Measurements from ENCODE around the gene CPA3. TPM values are rescaled to one million over a fixed set of nuclear protein-coding genes. Genes with fewer than 3 reads are reported as not detected.

CPA3 gene
- total RNA-seq, 1 experiment from 2014 or later, result not detected

GRCh38 chr3:148945116-148945515 is 80.0 kb downstream of the CPA3 start:
- Histone ChIP-seq H3K27me3 (ENCODE audit: low read length) (no peaks in the 10 kb centered on the region), H2AFZ (ENCODE audit: low read length) (no peak overlapping the region), H3K4me2 (ENCODE audit: low read depth, low read length, poor library complexity, severe bottlenecking) (no peak overlapping the region), H3K4me3 (ENCODE audit: low read length) (no peak overlapping the region), H3K36me3 (ENCODE audit: insufficient read depth, low read length) (no peaks in the 10 kb centered on the region), H3K27ac (ENCODE audit: low read length) (no peak overlapping the region), H3K9ac (ENCODE audit: low read length) (no peak overlapping the region), H3K79me2 (ENCODE audit: low read length) (no peaks in the 10 kb centered on the region), H3K9me2 (replicated peaks; ENCODE audit: insufficient read depth, low read length) (no peaks in the 10 kb centered on the region), H4K20me1 (ENCODE audit: insufficient read depth, low read depth, low read length) (no peaks in the 10 kb centered on the region), H3K4me1 (ENCODE audit: low read length) (no peaks in the 10 kb centered on the region), H3K9me3 (ENCODE audit: low read length) (no peaks in the 10 kb centered on the region)
- no peak for DNase-seq

Other genes starting within 250 kb of the CPA3 start
- not detected in 2 replicates for gene AGTR1, start 167.4 kb upstream of the CPA3 start, total RNA-seq (2014; rRNA removed; shearing (Covaris generic); ENCODE audit: low replicate concordance)
- not detected in 2 replicates for gene CPB1, start 37.5 kb upstream of the CPA3 start, total RNA-seq (2014; rRNA removed; shearing (Covaris generic); ENCODE audit: low replicate concordance)
- 8.4 and 18.9 TPM in 2 replicates for gene GYG1, start 126.2 kb downstream of the CPA3 start, total RNA-seq (2014; rRNA removed; shearing (Covaris generic); ENCODE audit: low replicate concordance)
- 53.8 and 84.9 TPM in 2 replicates for gene HLTF, start 221.2 kb downstream of the CPA3 start, total RNA-seq (2014; rRNA removed; shearing (Covaris generic); ENCODE audit: low replicate concordance)

All from Karpas-422 (cell line).